Epithelial cell of alveolus of lung (primary cell): ENCODE data around the gene MINDY1. TPM values are rescaled to one million over a fixed set of nuclear protein-coding genes. Genes with fewer than 3 reads are reported as not detected.

Experiments
- total RNA-seq: library from RNA; depleted of rRNA; stranded (reverse); fragments of >200 nt; gene quantifications from 2 replicates; pipeline ENCODE4 v1.2.1, GENCODE V29; 2015

The MINDY1 gene
- total RNA-seq = 7.8 and 18.1 TPM in 2 replicates

GRCh38 chr1:151006327-151007052 lies at the start of gene MINDY1:
Gene MINDY1 (minus strand): TSS chr1:151006902. CDS start chr1:151002617, 4,285 bp downstream.

GRCh38 chr1:151047591-151047924 lies 40.9 kb upstream of the MINDY1 start, which contains the start of gene C1orf56:
Gene C1orf56 (plus strand): TSS chr1:151047751. CDS start chr1:151047848, 97 bp downstream.

GRCh38 chr1:151036356-151036755 lies 29.7 kb upstream of the MINDY1 start, which contains the start of gene BNIPL:
Gene BNIPL (plus strand): TSS chr1:151036586. CDS start chr1:151036726, 140 bp downstream.

GRCh38 chr1:151008244-151009205 lies 1.8 kb upstream of the MINDY1 start, which contains the start of gene PRUNE1:
Gene PRUNE1 (plus strand): TSS chr1:151008449. CDS start chr1:151008633, 184 bp downstream.

GRCh38 chr1:150981805-150982712 lies 24.6 kb downstream of the MINDY1 start, which contains the start of gene ANXA9:
Gene ANXA9 (plus strand): TSS chr1:150982292. CDS start chr1:150983106, 814 bp downstream.

GRCh38 chr1:150974580-150975478 lies 31.9 kb downstream of the MINDY1 start, which contains the start of gene CERS2:
Gene CERS2 (minus strand): TSS chr1:150974835. CDS start chr1:150969090, 5,745 bp downstream.

Other genes with a start within 250 kb of the MINDY1 start
- gene CTSS, start 241.1 kb downstream of the MINDY1 start, total RNA-seq = 2.2 and 25.2 TPM in 2 replicates
- gene CTSK, start 198.6 kb downstream of the MINDY1 start, total RNA-seq = 27.4 and 136 TPM in 2 replicates
- 23.5 and 58.0 TPM in 2 replicates for gene ARNT, start 130.3 kb downstream of the MINDY1 start, total RNA-seq
- gene CTXND2, start 119.8 kb downstream of the MINDY1 start, total RNA-seq = not detected in 2 replicates
- gene SETDB1, start 80.5 kb downstream of the MINDY1 start, total RNA-seq = 20.0 and 24.9 TPM in 2 replicates
- 124 and 274 TPM in 2 replicates for gene CERS2, start 32.1 kb downstream of the MINDY1 start, total RNA-seq
- 0.13 TPM in 1 of 2 replicates, not detected in the other for gene ANXA9, start 24.6 kb downstream of the MINDY1 start, total RNA-seq
- gene PRUNE1, start 1.5 kb upstream of the MINDY1 start, total RNA-seq = 11.8 and 28.0 TPM in 2 replicates
- 0.13 and 2.3 TPM in 2 replicates for gene BNIPL, start 29.7 kb upstream of the MINDY1 start, total RNA-seq
- gene C1orf56, start 40.8 kb upstream of the MINDY1 start, total RNA-seq = 3.0 and 3.9 TPM in 2 replicates
- 39.0 and 43.8 TPM in 2 replicates for gene CDC42SE1, start 52.7 kb upstream of the MINDY1 start, total RNA-seq
- gene MLLT11, start 53.5 kb upstream of the MINDY1 start, total RNA-seq = 5.8 and 19.0 TPM in 2 replicates
- gene GABPB2, start 63.9 kb upstream of the MINDY1 start, total RNA-seq = 4.5 and 5.7 TPM in 2 replicates
- gene SEMA6C, start 139.7 kb upstream of the MINDY1 start, total RNA-seq = 1.7 and 5.5 TPM in 2 replicates
- gene TNFAIP8L2, start 149.7 kb upstream of the MINDY1 start, total RNA-seq = not detected in 2 replicates
- gene LYSMD1, start 159.0 kb upstream of the MINDY1 start, total RNA-seq = 6.2 and 11.7 TPM in 2 replicates
- 29.5 and 31.0 TPM in 2 replicates for gene SCNM1, start 159.2 kb upstream of the MINDY1 start, total RNA-seq
- gene TMOD4, start 169.1 kb upstream of the MINDY1 start, total RNA-seq = not detected in 2 replicates
- 42.7 and 52.9 TPM in 2 replicates for gene VPS72, start 183.3 kb upstream of the MINDY1 start, total RNA-seq
- gene PIP5K1A, start 191.7 kb upstream of the MINDY1 start, total RNA-seq = 42.2 and 43.2 TPM in 2 replicates
- gene PSMD4, start 247.8 kb upstream of the MINDY1 start, total RNA-seq = 124 and 156 TPM in 2 replicates